Tibial nerve (tissue), 4 donors: ENCODE results near the gene CD7. TPM values are rescaled to one million over a fixed set of nuclear protein-coding genes. Genes with fewer than 3 reads are reported as not detected.

Experiments used
- DNase-seq, 2 donors: peaks; one replicate each; pipeline ENCODE4 v3.0.0-alpha.2; 2019; ENCODE audit warnings: low spot score in 2 of 2
- H3K27ac ChIP-seq, 4 donors: fragments of 200-600 bp; sonication (generic) in 3 of 4; one replicate each; pipeline ENCODE4 v1.5.1; 2017 to 2019; ENCODE audit warnings: mild to moderate bottlenecking in 1 of 4
- H3K27me3 ChIP-seq, 2 donors: fragments of 200-600 bp; sonication (generic) in 1 of 2; one replicate each; pipeline versions ENCODE4 v1.5.1 to v1.6.0; 2017 to 2019
- H3K36me3 ChIP-seq, 3 donors: fragments of 200-600 bp; sonication (generic); one replicate each; pipeline ENCODE4 v1.5.1; 2018 to 2019
- H3K4me1 ChIP-seq, 4 donors: fragments of 200-600 bp; sonication (generic) in 3 of 4; one replicate each; pipeline ENCODE4 v1.5.1; 2017 to 2019
- H3K4me3 ChIP-seq, 4 donors: fragments of 200-600 bp; sonication (generic) in 3 of 4; one replicate each; pipeline ENCODE4 v1.5.1; 2017 to 2019; ENCODE audit warnings: mild to moderate bottlenecking in 1 of 4, moderate library complexity in 1 of 4
- H3K9me3 ChIP-seq, 4 donors: fragments of 200-600 bp; sonication (generic) in 3 of 4; one replicate each; pipeline ENCODE4 v1.5.1; 2017 to 2019
- CTCF ChIP-seq, 5 experiments: fragments of 200-600 bp in 3 of 5; fragments of 450-650 bp in 2 of 5; sonication (generic) in 3 of 5; IDR thresholded peaks; one replicate each; pipeline ENCODE4 v1.5.1; 2016 to 2019; ENCODE audit warnings: antibody characterized with exemption in 5 of 5, mild to moderate bottlenecking in 3 of 5, moderate library complexity in 2 of 5
- EP300 ChIP-seq, 2 donors: sonication (generic); formaldehyde crosslinking; IDR thresholded peaks; one replicate each; pipeline ENCODE4 v1.6.1; 2017; ENCODE audit warnings: antibody characterized with exemption in 2 of 2, mild to moderate bottlenecking in 1 of 2
- POLR2A ChIP-seq, 2 donors: fragments of 450-650 bp; IDR thresholded peaks; one replicate each; pipeline ENCODE4 v1.6.1; 2017; ENCODE audit warnings: antibody characterized with exemption in 2 of 2, mild to moderate bottlenecking in 2 of 2, moderate library complexity in 2 of 2
- WGBS, 2 donors: methylation state at CpG; one replicate each; pipeline ENCODE4 v1.1.5; 2018; 5-methylcytosine and 5-hydroxymethylcytosine counted together
- total RNA-seq, 4 donors: library from RNA; depleted of rRNA; stranded (reverse); fragments of >200 nt; gene quantifications; one replicate each; pipeline ENCODE4 v1.1.0, GENCODE V29; 2016

The CD7 gene
- total RNA-seq, 4 donors from 2014 or later = 0.63 to 0.90 TPM; not detected in 2

- TF ChIP-seq CTCF (IDR thresholded peaks at IDR 0.05) (no peak), POLR2A (IDR thresholded peaks at IDR 0.05) (no peak), EP300 (IDR thresholded peaks at IDR 0.05) (no peak)
- WGBS, 2 donors = 77 to 80% methylated on average over 4 to 7 of the region's 7 CpGs
- H3K4me1 ChIP-seq = peaks cover 0 to 44% (median 10%) of the 10 kb centered on the region in 4 donors
- H3K27ac ChIP-seq = no peak overlapping the region
- H3K27me3 ChIP-seq = no peaks in the 10 kb centered on the region
- no peak overlapping the region for H3K4me3 ChIP-seq
- peaks cover 0 to 14% (median 0%) of the 10 kb centered on the region in 3 donors for H3K36me3 ChIP-seq
- DNase-seq = no peak
- no peaks in the 10 kb centered on the region for H3K9me3 ChIP-seq
Measured at GRCh38 chr17:82281076-82281475, 36.3 kb downstream of the CD7 start.

- no peaks in the 10 kb centered on the region for H3K9me3 ChIP-seq
- no peak for DNase-seq
- WGBS, 2 donors = 89% methylated on average over 8 of the region's 8 CpGs
- H3K4me1 ChIP-seq = peaks cover 0 to 38% (median 10%) of the 10 kb centered on the region in 4 donors
- H3K36me3 ChIP-seq = peaks cover 0 to 20% (median 0%) of the 10 kb centered on the region in 3 donors
- no peak overlapping the region for H3K27ac ChIP-seq
- H3K27me3 ChIP-seq = no peaks in the 10 kb centered on the region
- no peak for TF ChIP-seq CTCF (IDR thresholded peaks at IDR 0.05)
- no peak for TF ChIP-seq POLR2A (IDR thresholded peaks at IDR 0.05)
- TF ChIP-seq EP300 (IDR thresholded peaks at IDR 0.05) = no peak
- no peak overlapping the region for H3K4me3 ChIP-seq
Measured at GRCh38 chr17:82280537-82280936, 36.9 kb downstream of the CD7 start.

- TF ChIP-seq EP300 (IDR thresholded peaks at IDR 0.05) (no peak), POLR2A (IDR thresholded peaks at IDR 0.05) (no peak), CTCF (IDR thresholded peaks at IDR 0.05) (no peak)
- no peaks in the 10 kb centered on the region for H3K9me3 ChIP-seq
- no peak overlapping the region for H3K27ac ChIP-seq
- DNase-seq = no peak
- H3K4me3 ChIP-seq = no peak overlapping the region
- H3K4me1 ChIP-seq = peaks cover 0 to 41% (median 18%) of the 10 kb centered on the region in 4 donors
- whole genome bisulfite sequencing, 2 donors = 81% methylated on average over 16 of the region's 16 CpGs
- H3K36me3 ChIP-seq = peaks cover 0 to 21% (median 0%) of the 10 kb centered on the region in 3 donors
- H3K27me3 ChIP-seq = no peaks in the 10 kb centered on the region
Measured at GRCh38 chr17:82278786-82279391, 38.5 kb downstream of the CD7 start.

GRCh38 chr17:82278308-82278707, 39.1 kb downstream of the CD7 start:
- Histone ChIP-seq H3K4me3 (no peak overlapping the region), H3K27ac (no peak overlapping the region), H3K36me3 (peaks cover 0 to 21% (median 0%) of the 10 kb centered on the region in 3 donors), H3K4me1 (peaks cover 0 to 38% (median 16%) of the 10 kb centered on the region in 4 donors), H3K27me3 (no peaks in the 10 kb centered on the region), H3K9me3 (no peaks in the 10 kb centered on the region)
- WGBS, 2 donors = 80 to 82% methylated on average over 9 of the region's 9 CpGs
- no peak for TF ChIP-seq POLR2A (IDR thresholded peaks at IDR 0.05)
- no peak for TF ChIP-seq CTCF (IDR thresholded peaks at IDR 0.05)
- TF ChIP-seq EP300 (IDR thresholded peaks at IDR 0.05) = no peak
- no peak for DNase-seq

- no peak overlapping the region for H3K27ac ChIP-seq
- 77 to 87% methylated on average over 12 of the region's 12 CpGs for WGBS, 2 donors
- no peaks in the 10 kb centered on the region for H3K9me3 ChIP-seq
- peaks cover 0 to 21% (median 0%) of the 10 kb centered on the region in 3 donors for H3K36me3 ChIP-seq
- no peak overlapping the region for H3K4me3 ChIP-seq
- no peak for DNase-seq
- no peaks in the 10 kb centered on the region for H3K27me3 ChIP-seq
- H3K4me1 ChIP-seq = peaks cover 0 to 33% (median 12%) of the 10 kb centered on the region in 4 donors
- TF ChIP-seq EP300 (IDR thresholded peaks at IDR 0.05) = no peak
- TF ChIP-seq CTCF (IDR thresholded peaks at IDR 0.05) = no peak
- TF ChIP-seq POLR2A (IDR thresholded peaks at IDR 0.05) = no peak
Measured at GRCh38 chr17:82277851-82278250, 39.6 kb downstream of the CD7 start.
